ENCODE results near the gene CSNK1A1L. TPM values are rescaled to one million over a fixed set of nuclear protein-coding genes. Genes with fewer than 3 reads are reported as not detected.

CSNK1A1L gene
- total RNA-seq, 1 donor from 2014 or later, result not detected

Other genes with a start within 250 kb of the CSNK1A1L start
- 4.2 TPM for gene SMAD9, start 185.4 kb downstream of the CSNK1A1L start, total RNA-seq
- 9.1 TPM for gene ALG5, start 106.3 kb downstream of the CSNK1A1L start, total RNA-seq
- gene EXOSC8, start 104.9 kb downstream of the CSNK1A1L start, total RNA-seq, result 23.8 TPM
- gene SUPT20H, start 46.0 kb downstream of the CSNK1A1L start, total RNA-seq, result 27.5 TPM

All from left ventricle myocardium inferior (tissue), 1 donor.